Kidney tubule cell (primary cell): ENCODE results near the gene EBPL.
A peak's percentile ranks its signal among the peaks of the same experiment; 100 is the strongest.
"Not testable (repeated sequence)": the region's sequence is repeated elsewhere in the genome, so short reads cannot be mapped to it uniquely, and the experiment has no call there.

ENCODE experiments used
- DNase-seq: peaks from one replicate; pipeline ENCODE4 v3.0.0-alpha.2; 2018; ENCODE audit warnings: low spot score

Gene EBPL

DNA sequence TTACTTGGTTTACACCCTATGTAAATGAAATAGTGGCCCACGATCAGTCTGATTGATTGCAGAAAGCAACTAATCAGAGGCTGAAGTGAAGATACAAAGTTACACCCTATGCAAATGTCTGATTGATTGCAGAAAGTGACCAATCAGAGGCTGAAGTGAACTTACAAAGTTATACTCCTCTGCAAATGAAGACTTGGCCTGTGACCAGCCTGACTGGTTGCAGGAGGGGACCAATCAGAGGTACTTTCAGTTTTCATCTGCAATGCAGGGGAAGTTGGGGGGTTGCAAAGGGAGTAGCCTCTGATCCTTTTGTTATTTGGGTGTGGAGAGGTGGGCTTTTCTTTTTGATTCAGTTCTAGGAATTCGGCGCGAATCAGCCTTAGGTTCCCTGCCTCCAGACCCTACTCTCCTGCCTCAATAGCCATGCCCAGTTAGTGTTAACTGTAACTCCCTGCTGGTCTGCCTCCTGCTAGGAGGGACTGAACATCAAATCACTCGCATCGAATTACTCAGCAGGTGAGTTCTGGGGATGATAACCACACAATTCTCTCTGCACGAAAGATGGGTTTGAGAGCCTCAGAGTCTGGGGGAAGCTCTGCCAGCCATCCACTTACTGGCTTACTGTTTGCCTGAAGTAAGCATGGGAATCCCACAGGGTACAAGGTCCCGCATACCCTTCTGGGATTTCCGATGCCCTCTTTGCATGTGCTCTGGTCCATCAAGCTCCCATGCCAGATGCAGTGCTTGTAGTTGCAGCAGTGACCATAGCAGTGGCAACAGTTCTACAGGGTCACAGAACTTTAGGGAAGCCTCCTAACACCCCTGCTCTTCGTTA lies 55.5 kb downstream of the EBPL start:
- peak; percentile 13 for DNase-seq

DNA sequence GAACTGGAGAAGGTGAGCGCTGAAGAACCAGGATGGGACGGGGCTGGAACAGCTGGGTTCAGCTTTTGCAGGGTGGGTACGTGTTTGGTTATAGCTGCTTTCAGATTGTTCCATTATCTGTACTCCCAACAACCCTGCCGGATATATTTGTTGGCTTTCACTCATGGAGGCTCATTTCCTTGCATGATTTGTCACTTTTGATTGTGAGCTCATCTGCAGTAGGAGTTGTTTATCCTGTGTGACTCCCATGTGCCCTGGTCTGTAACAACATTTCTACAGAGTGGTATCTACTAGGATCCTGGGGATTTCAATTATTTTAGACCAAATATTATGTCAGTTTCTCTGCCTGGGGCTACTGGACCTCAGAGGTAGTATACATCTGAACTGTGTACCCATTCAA lies 57.6 kb downstream of the EBPL start:
- no peak for DNase-seq

- DNase-seq: no peak
Measured at GRCh38 chr13:49632156-49632555, 59.1 kb downstream of the EBPL start.

- no peak for DNase-seq
Measured at GRCh38 chr13:49630580-49630979, 60.7 kb downstream of the EBPL start.

DNA sequence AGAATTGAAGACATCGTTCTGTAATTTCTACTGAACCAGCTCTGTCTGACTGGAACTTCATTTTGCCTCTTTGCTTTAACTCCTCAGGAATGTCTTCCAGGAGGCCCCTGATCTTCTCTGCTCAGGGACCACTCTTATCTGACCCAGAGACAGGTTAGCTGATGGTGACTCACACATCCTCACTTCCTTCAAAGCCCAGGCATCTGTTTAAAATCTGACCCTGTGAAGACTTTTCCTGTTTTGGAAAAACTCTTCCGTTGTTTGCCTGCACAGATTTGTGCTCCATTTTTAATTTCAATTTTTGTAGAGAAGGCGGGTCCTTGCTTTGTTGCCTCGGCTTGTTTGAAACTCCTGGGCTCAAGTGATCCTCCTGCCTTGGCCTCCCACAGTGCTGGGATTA lies 61.3 kb downstream of the EBPL start:
- DNase-seq: peak; percentile 42

GRCh38 chr13:49629196-49629938 lies 61.9 kb downstream of the EBPL start:
- DNase-seq: no peak

DNA sequence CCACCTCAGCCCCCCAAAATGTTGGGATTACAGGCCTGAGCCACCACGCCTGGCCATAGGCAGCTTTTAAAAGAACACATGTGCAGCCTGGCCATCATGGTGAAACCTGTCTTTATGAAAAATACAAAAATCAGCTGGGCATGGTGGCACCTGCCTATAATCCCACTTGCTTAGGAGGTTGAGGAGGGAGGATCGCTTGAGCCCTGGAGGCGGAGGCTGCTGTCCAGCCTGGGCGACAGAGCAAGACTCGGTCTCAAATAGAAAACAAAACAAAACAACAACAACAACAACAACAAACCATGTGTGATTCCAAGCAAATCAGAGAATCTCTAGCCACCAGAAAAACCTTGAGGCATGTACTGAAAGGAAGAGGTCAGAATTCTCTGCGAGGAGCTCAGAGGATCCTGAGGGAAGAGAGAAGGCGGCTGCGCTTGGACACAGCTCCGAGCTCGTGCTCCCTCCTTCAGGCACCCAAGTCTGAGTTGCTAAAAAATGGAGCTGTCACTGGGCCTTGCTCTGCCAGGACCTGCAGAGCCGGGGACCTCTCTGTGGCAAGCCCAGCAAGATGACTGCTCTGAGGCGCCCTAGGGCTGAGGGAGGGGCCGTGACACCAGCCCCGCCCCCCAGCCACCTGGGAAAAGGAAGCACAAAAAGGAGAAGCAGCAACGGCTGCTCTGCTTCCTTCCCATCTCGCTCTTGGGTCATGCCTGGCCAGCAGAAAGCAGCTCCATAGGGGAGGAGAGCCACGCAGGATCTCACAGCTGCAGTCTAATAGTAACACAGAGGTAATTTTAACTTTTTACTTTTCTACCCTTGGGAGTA lies 63.2 kb downstream of the EBPL start, which contains the start of gene ARL11:
TSS of gene ARL11 (plus strand) at position 677 of the 822 bp plus-strand sequence. CDS start 1,941 bp downstream, outside the sequence.
- no peak for DNase-seq

DNA sequence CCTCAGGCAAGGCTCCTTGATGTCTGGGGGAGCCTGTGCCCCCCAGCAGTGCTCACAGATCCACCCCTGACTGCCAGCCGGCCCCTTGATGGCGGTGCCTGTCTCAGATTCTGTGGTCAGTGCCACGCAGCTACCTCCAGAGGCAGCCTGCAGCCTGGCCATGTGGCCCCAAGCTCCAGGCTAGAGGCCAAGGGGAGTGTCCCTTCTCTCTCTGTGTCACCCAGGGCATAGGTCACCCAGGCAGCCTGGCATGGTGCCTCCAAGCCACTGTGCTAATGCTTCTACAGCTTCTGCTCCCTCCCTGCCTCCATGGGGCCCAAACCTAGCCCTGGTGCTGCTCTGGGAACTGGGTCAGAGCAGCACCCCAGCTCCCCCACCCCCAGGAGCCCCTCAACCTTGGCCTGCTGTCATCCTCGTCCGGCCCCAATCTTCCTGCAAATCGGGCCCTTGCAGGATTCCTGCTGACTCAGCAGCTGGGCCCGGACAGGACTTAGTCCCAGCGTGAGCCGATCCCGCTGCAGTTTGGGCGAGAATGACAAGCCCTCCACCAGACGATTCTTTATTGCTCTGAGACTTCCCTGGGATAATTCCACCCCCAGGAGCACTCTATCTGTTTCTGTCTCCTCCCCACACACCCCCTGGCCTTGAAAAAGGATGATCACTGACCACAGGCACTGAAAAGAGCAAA lies 65.8 kb downstream of the EBPL start:
- DNase-seq: peak; percentile 37

DNA sequence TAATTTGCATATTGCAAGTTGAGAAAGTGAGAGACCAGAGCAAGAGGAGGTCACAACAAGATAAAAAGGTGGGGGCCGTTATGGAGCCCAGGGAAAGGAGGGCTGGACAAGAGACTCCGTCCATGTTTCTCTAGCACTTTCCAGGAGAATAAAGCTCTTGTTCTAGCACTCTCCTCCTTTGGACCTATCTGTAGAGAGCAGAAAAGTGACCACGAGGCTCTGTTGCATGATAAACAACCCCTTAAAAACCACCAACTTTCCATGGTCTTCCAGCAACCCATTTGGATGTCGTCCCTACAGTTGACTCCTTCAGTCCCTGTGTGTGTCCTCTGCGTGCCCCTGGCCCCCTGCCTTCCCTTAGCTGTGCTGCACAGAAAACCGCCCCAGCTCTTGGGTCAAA lies 67.1 kb downstream of the EBPL start:
- DNase-seq: no peak

DNA sequence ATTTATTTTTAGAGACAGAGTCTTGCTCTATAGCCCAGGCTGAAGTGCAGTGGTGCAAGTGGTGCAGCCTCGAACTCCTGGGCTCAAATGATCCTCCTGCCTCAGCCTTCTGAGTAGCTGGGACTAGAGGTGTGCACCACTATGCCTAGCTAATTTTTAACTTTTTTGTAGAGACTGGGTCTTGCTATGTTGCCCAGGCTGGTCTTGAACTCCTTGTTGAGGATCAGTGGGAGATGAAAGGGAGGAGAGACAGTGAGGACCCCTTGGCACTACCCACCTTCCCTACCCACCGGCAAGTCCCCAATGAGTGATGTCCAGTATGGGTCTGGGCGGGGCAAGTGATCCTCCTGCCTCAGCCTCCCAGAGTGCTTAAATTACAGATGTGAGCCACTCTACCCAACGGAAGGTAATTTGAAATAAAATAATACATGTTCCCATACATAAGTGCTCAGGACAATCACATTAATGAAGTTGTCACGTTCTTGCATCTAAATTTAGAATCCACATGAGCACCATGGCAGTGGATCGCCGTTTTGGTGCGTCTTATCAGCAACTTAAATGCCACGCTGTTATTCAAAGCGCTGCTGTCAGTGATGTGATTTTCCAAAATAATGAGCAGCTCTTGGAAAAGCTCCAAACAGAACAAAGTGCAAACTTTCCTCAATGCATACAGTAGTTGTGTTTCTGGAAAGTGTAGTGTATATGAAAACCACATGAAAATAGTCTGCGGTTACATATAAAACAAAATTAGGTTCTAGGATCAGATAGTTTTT lies 68.9 kb downstream of the EBPL start:
- no peak for DNase-seq

DNA sequence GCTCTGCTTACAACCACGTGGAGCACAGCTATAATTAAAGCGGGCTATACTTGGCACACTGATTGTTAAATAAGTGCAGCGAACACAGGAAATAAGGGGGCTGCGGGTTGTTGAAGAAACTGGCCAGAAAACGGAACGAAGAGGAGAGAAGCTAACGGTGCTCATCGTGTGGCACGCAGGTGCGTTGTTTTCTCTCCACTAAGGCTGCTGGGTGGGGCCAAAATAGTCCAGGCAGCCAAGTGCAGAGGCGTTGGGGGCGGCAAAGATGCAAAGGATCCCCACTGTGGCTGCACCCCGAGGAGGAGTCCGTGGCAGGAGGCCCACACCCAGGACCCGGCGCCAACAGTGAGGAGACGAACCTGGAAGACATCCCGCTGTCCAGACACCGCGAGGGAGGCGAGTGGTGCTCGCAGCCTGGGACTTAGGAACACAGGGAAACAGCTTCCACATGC lies 71.1 kb downstream of the EBPL start:
- no peak for DNase-seq

- DNase-seq: no peak
Measured at GRCh38 chr13:49616676-49617065, 74.6 kb downstream of the EBPL start.

DNA sequence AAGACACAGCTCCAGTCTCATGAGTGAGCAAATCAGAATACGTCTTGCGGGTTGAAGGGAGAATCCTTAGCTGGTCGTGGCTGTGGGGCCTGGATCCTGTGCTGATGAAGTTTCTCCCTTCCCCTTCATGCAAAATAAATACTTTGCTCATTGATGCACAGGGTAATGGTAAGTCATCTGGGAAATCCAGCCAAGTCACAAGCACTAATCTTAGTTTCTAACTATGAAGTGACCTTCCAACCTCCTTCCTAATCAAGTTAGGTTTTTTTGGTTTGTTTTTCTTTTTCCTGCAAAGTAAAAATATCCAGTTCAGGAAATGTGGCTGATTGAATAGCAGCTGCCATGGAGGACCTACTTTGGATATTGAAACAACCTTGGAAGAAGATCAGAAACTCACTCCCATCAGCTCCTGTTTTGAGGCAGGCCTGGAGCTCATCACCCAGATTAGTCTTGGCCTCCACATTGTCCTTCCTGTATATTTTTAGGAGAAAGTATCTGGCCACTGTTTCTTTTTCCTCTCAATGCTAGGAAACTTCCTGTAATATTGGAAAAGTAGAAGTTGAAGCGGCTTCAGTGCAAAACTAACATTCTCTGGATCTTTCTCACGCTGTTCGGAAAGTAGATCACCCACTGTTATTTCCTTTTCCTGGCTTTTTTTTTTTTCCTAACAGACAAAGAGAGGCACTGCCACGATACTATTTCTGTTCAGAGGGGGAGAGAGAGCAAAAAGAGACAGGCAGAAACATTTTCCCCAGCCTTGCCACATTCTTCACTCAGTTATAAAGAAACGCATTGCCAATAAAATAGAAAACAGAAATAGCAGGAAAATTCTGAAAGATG lies 75.2 kb downstream of the EBPL start:
- no peak for DNase-seq

DNA sequence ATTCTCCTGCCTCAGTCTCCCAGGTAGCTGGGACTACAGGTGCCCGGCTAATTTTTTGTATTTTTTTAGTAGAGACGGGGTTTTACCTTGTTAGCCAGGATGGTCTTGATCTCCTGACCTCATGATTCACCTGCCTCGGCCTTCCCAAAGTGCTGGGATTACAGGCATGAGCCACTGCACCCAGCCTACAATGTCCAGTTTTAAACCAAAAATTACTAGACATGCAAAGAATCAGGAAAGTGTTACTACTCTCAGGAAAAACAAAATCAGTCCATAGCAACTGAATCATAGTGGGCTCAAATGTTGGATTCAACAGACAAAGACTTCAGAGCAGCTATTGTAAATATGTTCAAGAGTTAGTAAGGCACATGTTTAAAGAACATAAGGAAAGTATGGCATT lies 79.2 kb downstream of the EBPL start:
- not testable (repeated sequence) for DNase-seq
